Stomach (tissue), 9 donors: ENCODE results near the gene TRIM63. TPM values are rescaled to one million over a fixed set of nuclear protein-coding genes. Genes with fewer than 3 reads are reported as not detected.
A peak's percentile ranks its signal among the peaks of the same experiment; 100 is the strongest.

Experiments used
- DNase-seq, 2 donors: peaks; one replicate each; pipeline versions ENCODE4 v3.0.0 to v3.0.0-alpha.2; 2013 to 2019
- H3K27ac ChIP-seq, 5 donors: fragments of 200-600 bp in 4 of 5; sonication (generic) in 4 of 5; one replicate each; pipeline ENCODE4 v1.5.1; 2013 to 2019; ENCODE audit warnings: mild to moderate bottlenecking in 1 of 5, moderate library complexity in 1 of 5
- H3K27me3 ChIP-seq, 3 donors: fragments of 200-600 bp; sonication (generic); one replicate each; pipeline ENCODE4 v1.5.1; 2017 to 2019; ENCODE audit warnings: mixed run types in 1 of 3
- H3K36me3 ChIP-seq, 4 donors: fragments of 200-600 bp; sonication (generic); 1 replicate in 3 of 4; 2 replicates in 1 of 4; pipeline ENCODE4 v1.5.1; 2016 to 2019
- H3K4me1 ChIP-seq, 4 donors: fragments of 200-600 bp; sonication (generic); one replicate each; pipeline ENCODE4 v1.5.1; 2016 to 2019
- H3K4me3 ChIP-seq, 4 donors: fragments of 200-600 bp; sonication (generic) in 3 of 4; one replicate each; pipeline ENCODE4 v1.5.1; 2016 to 2019; ENCODE audit warnings: mild to moderate bottlenecking in 1 of 4
- H3K9me3 ChIP-seq, 4 donors: fragments of 200-600 bp; sonication (generic); one replicate each; pipeline ENCODE4 v1.5.1; 2016 to 2019
- EP300 ChIP-seq: sonication (generic); formaldehyde crosslinking; IDR thresholded peaks from one replicate; pipeline ENCODE4 v1.6.1; 2017; ENCODE audit warnings: antibody characterized with exemption
- POLR2A ChIP-seq, 4 donors: fragments of 450-650 bp; IDR thresholded peaks; one replicate each; pipeline ENCODE4 v1.6.1; 2016; ENCODE audit warnings: antibody characterized with exemption in 4 of 4, control low read depth in 2 of 4, mild to moderate bottlenecking in 1 of 4, moderate library complexity in 1 of 4
- POLR2AphosphoS5 ChIP-seq, 3 donors: sonication (generic); formaldehyde crosslinking; IDR thresholded peaks; one replicate each; pipeline ENCODE4 v1.6.1; 2016; ENCODE audit warnings: antibody characterized with exemption in 3 of 3
- WGBS, 5 donors: extraction: QIAGEN DNeasy Blood & Tissue Kit in 3 of 5; methylation state at CpG; one replicate each; pipeline versions ENCODE4 v1.1.5 to v1.1.7; 2013 to 2018; 5-methylcytosine and 5-hydroxymethylcytosine counted together
- intact Hi-C: fragments of 100-400 bp; cut with DNase I; formaldehyde crosslinking; loops from one replicate; pipeline ENCODE4 v1.15.1; 2023; ENCODE audit warnings: low total_unique reads
- polyA plus RNA-seq, 3 donors: library from polyadenylated mRNA; stranded (reverse); fragments of 200-250 nt; gene quantifications; one replicate each; pipeline ENCODE4 v1.2.3, GENCODE V29; 2013
- total RNA-seq, 5 donors: library from RNA; depleted of rRNA; stranded (reverse); fragments of >200 nt; gene quantifications; one replicate each; pipeline versions ENCODE4 v1.1.0 to v1.2.3, GENCODE V29; 2014 to 2016
- TF ChIP-seq, protein P1 (sequence below), 7 experiments: fragments of 450-650 bp in 4 of 7; fragments of 200-600 bp in 3 of 7; sonication (generic) in 3 of 7; IDR thresholded peaks; one replicate each; pipeline ENCODE4 v1.5.1; 2016 to 2019; ENCODE audit warnings: antibody characterized with exemption in 7 of 7, control low read depth in 2 of 7, mild to moderate bottlenecking in 1 of 7
- donor health status: healthy with polysubstance abuse.
- donor health status: Bipolar disorder and iron deficiency.
- donor health status: healthy.

TRIM63 gene
- total and polyA plus RNA-seq, 8 donors = 0.37 to 6.0 (median 0.42) TPM; not detected in 4

GRCh38 chr1:26079960-26080814 is 12.8 kb upstream of the TRIM63 start:
- Histone ChIP-seq H3K9me3 (no peaks in the 10 kb centered on the region), H3K36me3 (no peaks in the 10 kb centered on the region), H3K4me3 (no peak overlapping the region), H3K27ac (no peak overlapping the region), H3K27me3 (peaks cover 0 to 20% (median 0%) of the 10 kb centered on the region in 3 donors), H3K4me1 (peaks cover 0 to 24% (median 11%) of the 10 kb centered on the region in 4 donors)
- 55 to 62% (median 59%) methylated on average over 9 of the region's 9 CpGs for WGBS, 5 donors
- TF ChIP-seq EP300 = no peak
- TF ChIP-seq POLR2AphosphoS5 (IDR thresholded peaks at IDR 0.05) = no peak
- no peak for TF ChIP-seq POLR2A (IDR thresholded peaks at IDR 0.05)
- TF ChIP-seq, protein P1, sequence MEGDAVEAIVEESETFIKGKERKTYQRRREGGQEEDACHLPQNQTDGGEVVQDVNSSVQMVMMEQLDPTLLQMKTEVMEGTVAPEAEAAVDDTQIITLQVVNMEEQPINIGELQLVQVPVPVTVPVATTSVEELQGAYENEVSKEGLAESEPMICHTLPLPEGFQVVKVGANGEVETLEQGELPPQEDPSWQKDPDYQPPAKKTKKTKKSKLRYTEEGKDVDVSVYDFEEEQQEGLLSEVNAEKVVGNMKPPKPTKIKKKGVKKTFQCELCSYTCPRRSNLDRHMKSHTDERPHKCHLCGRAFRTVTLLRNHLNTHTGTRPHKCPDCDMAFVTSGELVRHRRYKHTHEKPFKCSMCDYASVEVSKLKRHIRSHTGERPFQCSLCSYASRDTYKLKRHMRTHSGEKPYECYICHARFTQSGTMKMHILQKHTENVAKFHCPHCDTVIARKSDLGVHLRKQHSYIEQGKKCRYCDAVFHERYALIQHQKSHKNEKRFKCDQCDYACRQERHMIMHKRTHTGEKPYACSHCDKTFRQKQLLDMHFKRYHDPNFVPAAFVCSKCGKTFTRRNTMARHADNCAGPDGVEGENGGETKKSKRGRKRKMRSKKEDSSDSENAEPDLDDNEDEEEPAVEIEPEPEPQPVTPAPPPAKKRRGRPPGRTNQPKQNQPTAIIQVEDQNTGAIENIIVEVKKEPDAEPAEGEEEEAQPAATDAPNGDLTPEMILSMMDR (IDR thresholded peaks at IDR 0.05) = no peak
- DNase-seq = no peak
- intact Hi-C loops = no loop called here

- no peaks in the 10 kb centered on the region for H3K9me3 ChIP-seq
- 52 to 69% (median 65%) methylated on average over 7 of the region's 7 CpGs for WGBS, 5 donors
- intact Hi-C loops = no loop called here
- no peak overlapping the region for H3K4me3 ChIP-seq
- H3K4me1 ChIP-seq = peaks cover 0 to 24% (median 11%) of the 10 kb centered on the region in 4 donors
- TF ChIP-seq POLR2AphosphoS5 (IDR thresholded peaks at IDR 0.05) = no peak
- TF ChIP-seq, protein P1 (IDR thresholded peaks at IDR 0.05) = no peak
- DNase-seq = no peak
- H3K27me3 ChIP-seq = peaks cover 0 to 18% (median 0%) of the 10 kb centered on the region in 3 donors
- H3K27ac ChIP-seq = no peak overlapping the region
- no peaks in the 10 kb centered on the region for H3K36me3 ChIP-seq
Observed at GRCh38 chr1:26079178-26079563, 11.7 kb upstream of the TRIM63 start.

GRCh38 chr1:26078286-26079177 is 11.1 kb upstream of the TRIM63 start:
- WGBS, 5 donors = 32 to 57% (median 40%) methylated on average over 8 of the region's 8 CpGs
- no peaks in the 10 kb centered on the region for H3K9me3 ChIP-seq
- no peak overlapping the region for H3K4me3 ChIP-seq
- intact Hi-C loops = no loop called here
- peaks cover 0 to 18% (median 3%) of the 10 kb centered on the region in 3 donors for H3K27me3 ChIP-seq
- H3K36me3 ChIP-seq = no peaks in the 10 kb centered on the region
- H3K27ac ChIP-seq = no peak overlapping the region
- H3K4me1 ChIP-seq = peaks cover 0 to 24% (median 11%) of the 10 kb centered on the region in 4 donors
- TF ChIP-seq, protein P1 (IDR thresholded peaks at IDR 0.05) = no peak
- no peak for TF ChIP-seq EP300
- TF ChIP-seq POLR2A (IDR thresholded peaks at IDR 0.05) = no peak
- no peak for TF ChIP-seq POLR2AphosphoS5 (IDR thresholded peaks at IDR 0.05)
- DNase-seq = peak in 1 of 2 donors; percentile 47

DNA sequence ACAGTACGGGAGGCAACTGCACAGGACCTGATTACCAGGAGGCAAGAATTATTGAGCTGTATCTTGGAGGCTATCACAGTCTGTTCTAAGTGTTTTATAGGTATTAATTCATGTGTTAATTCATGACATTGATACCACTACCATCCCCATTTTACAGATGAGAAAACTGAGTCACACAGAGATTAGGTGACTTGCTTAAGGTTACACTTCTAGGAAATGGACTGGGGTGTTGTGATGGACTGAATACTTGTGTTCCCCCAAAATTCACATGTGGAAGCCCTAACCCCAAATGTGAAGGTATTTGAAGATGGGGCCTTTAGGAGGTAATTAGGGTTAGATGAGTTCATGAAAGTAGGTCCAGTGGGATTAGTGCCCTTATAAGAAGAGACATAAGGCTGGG is 10.1 kb upstream of the TRIM63 start:
- H3K9me3 ChIP-seq = no peaks in the 10 kb centered on the region
- intact Hi-C loops = no loop called here
- peaks cover 0 to 12% (median 10%) of the 10 kb centered on the region in 3 donors for H3K27me3 ChIP-seq
- peaks cover 0 to 29% (median 13%) of the 10 kb centered on the region in 4 donors for H3K4me1 ChIP-seq
- no peak for DNase-seq
- no peak overlapping the region for H3K27ac ChIP-seq
- WGBS, 5 donors = 96 to 100% (median 100%) methylated on average over 1 of the region's 1 CpG
- TF ChIP-seq POLR2AphosphoS5 (IDR thresholded peaks at IDR 0.05) = no peak
- no peak for TF ChIP-seq POLR2A (IDR thresholded peaks at IDR 0.05)
- TF ChIP-seq EP300 = no peak
- TF ChIP-seq, protein P1 (IDR thresholded peaks at IDR 0.05) = no peak
- no peaks in the 10 kb centered on the region for H3K36me3 ChIP-seq
- H3K4me3 ChIP-seq = no peak overlapping the region
